Stimulated activated CD4-positive, alpha-beta T cell treated with anti-CD3 and anti-CD28 coated beads, Interleukin-2, amount 100 ng/mL, for 48 hours (primary cell): ENCODE measurements around the gene TFEB.
"Not testable (repeated sequence)": the region's sequence is repeated elsewhere in the genome, so short reads cannot be mapped to it uniquely, and the experiment has no call there.

Experiments used
- DNase-seq, 2 donors: peaks; one replicate each; pipeline ENCODE4 v3.0.0-alpha.2; 2020

Gene TFEB

GRCh38 chr6:41735427-41736185 is at the start of gene TFEB:
Gene TFEB, minus strand, starts transcription at chr6:41735608. Its CDS starts 44,395 bp downstream, at chr6:41691213.
- DNase-seq, result peak; percentile 94 to 98

DNA sequence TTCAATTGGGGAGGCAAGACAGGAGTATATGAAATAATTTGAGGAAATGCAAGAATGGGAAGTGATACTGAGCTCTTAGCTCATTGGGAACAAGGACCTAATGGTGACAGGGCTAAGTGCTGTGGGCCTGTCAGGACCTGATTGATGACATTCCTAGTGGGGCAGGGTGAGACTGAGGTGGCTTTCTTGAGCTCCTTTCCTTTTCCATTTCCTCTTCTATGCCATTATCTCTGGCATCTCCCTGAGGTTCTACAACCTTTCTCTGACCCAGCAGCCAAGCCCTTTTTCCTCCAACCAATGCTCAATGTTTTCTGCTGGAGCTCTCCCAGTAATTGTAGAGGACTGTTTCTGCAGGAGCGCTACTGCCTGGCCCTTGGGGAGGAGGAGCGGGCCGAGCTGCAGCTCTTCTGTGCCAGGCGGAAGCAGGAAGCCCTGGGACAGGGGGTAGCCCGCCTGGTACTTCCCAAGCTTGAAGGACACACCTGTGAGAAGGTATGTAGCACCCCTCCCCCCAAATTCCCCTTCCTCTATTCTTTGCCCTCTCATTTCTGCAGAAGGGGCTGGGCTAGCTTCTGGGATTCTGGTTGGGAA is 49.3 kb upstream of the TFEB start:
- DNase-seq, result no peak

DNA sequence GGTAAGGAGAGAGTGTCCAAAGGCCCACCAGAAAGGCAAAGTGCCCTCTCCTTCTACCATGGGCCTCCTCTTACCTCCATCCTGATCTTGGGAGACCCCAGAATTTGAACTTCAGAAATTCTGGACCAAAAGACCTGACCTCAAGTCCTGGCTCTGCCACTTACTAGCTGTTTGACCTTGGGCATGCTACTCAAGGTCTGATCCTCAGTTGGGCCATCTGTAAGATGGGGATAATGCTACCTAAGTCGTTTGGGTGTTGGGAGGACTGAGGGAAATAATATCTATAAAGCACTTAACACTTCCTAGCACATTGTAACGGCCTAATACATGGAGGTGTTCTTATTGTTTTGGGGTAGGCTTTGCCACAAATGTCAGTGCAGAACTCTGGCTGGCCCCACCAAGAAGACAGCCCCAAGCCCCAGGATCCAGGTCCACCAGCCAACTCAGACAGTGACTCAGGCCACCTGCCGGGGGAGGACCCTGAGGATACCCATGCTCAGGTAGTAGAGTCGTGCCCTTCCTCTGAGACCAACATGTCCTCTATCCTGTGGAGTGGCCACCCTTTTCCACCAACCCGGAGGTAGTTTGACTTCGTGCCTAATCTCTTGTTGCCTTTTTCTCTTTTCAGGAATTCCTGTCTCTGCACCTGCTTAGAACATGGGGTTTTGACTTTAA is 47.8 kb upstream of the TFEB start:
- no peak for DNase-seq

- DNase-seq, result no peak
Measured at GRCh38 chr6:41781366-41781730, 45.9 kb upstream of the TFEB start.

- DNase-seq, result no peak
Measured at GRCh38 chr6:41780551-41781365, 45.4 kb upstream of the TFEB start, which contains the start of gene PRICKLE4. Gene PRICKLE4, plus strand, starts transcription at chr6:41780782. Its CDS starts 2,692 bp downstream, at chr6:41783474.

GRCh38 chr6:41779788-41780550 is 44.6 kb upstream of the TFEB start, which contains the start of gene FRS3:
Gene FRS3, minus strand, starts transcription at chr6:41779900. Its CDS starts 2,913 bp downstream, at chr6:41776987.
- DNase-seq, result peak; percentile 100

DNA sequence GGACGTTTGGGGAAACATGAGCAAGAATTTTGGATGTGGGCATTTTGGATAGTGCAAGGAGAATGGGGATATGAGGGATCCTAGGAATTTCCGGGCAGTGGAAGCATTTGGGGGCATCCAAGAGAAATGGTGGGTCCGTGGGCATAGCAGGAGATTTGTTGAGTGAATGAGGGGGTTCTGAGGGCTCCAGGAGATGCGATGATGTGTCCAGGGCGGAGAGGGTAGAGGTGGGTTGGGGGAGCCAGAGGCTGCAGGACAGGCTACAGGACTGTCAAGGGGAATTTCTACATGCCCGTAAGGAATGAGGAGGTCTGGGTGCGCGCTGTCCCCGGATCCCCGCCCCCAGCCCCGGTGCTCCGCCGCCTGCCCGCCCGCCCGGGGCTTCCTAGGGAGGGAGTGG is 43.9 kb upstream of the TFEB start:
- DNase-seq, result no peak

- DNase-seq, result no peak
Measured at GRCh38 chr6:41778895-41779294, 43.5 kb upstream of the TFEB start.

DNA sequence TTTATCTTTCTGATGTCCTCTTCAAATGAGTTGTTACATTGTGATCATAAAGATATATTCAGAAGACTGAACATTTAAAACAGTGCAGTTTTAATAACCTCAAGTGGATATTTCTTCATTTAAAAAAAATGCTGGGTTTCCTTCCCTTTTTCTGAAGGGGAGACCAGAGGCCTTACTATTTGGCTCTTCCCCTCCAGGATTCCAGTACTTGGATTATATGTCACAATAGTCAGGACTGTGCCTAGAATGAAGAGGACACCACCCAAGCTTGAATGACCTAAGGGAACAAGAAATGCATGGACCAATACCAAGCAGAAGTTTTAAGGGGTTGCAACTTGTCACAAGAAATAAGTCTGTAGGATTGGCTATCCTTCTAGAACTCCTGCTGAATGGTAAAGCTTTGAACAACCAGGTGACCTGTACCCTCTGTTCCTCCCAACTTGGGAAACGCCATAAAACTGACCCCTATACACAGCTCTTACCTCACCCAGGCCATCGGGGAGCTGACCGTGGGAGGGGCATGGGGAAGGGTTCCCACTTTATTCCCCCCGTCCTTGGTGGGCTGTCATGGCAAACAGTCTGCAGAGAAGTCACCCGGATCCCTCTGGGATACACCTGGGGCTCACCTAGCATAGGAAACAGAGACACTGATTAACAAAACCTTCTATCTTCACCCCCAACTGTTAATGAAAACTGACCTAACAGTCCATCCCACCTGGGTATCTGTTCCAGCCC is 42.3 kb upstream of the TFEB start:
- DNase-seq, result no peak

GRCh38 chr6:41775293-41775882 is 40.0 kb upstream of the TFEB start:
- DNase-seq, result no peak

- DNase-seq, result no peak
Measured at GRCh38 chr6:41774841-41775240, 39.4 kb upstream of the TFEB start.

DNA sequence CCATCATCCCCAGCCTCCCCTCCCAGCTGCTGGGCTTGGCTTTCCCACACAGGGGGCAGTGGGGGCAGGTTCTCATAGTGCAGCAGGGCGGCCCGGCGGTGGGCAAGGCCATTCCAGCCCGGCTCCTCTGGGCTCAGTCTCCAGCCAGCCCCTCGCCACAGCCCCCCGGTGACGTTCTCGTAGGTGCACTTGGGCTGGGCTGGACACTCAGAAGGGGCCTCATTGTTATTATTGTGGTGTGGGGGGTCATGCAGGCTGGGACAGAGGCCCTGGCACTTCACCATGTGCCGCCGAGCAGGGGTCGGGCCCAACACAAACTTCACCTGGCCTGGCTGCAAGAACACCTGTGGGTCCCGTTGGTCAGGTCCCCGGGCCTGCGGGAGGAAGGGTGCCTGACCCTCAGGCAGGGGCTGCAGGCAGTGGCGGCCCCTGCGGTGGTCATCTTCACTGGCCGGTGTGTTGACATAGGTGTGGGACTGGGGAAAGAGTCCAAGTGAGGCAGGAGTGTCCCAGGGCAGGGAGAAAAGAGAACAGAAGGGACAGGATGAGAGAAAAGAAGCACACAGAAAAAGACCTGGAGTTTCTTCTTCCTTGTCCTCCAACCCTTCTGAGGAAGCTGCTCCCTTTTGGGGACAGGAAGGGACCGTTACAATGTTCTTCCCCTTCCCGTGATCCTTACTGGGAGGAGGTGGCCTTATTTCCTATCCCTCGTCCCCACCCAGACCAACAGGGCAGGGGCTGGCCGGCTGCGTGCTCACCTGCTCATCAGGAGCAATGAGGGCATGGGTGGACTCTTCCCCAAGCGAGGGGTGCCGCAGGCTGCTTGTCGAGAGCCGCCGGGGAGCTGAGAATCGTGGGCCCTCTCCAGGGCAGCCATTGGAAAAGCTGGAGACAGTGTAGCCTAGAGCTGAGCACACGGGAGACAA is 35.9 kb upstream of the TFEB start:
- no peak for DNase-seq

DNA sequence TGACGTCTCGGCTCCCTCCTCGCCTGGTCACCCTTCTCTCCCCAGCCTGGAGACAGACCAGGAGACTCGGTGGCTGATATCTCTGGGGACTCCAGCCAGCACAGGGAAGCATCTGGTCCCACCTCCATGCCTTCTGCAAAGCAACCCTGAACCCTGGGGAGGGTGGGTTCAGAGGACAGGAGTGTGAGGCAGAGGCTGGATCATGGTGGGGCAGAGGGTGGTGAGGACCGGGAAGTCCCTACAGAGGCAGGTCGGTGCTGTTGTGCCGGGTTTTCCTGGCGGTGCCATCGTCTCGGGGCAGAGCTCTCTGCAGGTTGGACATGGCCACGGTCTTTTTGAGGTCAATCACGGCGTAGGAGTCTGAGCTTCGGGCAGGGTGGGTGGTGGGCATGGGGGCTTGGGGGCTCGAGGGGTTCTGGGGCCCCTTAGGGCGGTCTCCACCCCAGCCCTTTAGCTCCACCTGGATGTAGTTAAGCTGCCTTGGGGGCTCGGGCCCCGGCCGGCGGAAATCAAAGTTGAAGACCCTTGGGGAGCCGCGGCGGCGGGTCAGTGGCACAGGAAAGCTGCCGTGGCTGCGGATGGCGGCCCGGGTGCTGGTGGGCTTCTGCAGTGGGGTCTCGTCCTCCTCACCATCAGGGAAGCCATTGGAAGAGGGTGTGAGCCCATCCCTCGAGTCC is 35.1 kb upstream of the TFEB start:
- no peak for DNase-seq

DNA sequence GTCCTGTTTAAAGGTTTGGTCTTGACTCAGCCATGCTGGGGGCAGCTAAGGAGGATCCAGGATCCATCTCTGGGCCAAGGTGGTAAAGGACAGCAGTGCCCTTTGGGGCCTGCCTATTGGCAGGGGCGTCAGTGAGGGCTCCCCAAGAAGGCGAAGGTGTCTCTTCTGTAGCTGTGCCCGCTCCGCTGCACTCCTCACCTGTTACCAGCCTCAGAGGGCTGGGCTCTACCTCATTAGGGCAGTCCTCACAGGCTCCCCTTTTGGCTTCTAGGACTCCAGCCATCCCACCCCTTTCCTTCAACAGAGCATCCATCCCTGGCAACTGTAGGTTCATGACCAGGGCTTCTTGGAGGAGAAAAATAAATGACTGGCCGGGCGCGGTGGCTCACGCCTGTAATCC is 34.0 kb upstream of the TFEB start:
- no peak for DNase-seq

DNA sequence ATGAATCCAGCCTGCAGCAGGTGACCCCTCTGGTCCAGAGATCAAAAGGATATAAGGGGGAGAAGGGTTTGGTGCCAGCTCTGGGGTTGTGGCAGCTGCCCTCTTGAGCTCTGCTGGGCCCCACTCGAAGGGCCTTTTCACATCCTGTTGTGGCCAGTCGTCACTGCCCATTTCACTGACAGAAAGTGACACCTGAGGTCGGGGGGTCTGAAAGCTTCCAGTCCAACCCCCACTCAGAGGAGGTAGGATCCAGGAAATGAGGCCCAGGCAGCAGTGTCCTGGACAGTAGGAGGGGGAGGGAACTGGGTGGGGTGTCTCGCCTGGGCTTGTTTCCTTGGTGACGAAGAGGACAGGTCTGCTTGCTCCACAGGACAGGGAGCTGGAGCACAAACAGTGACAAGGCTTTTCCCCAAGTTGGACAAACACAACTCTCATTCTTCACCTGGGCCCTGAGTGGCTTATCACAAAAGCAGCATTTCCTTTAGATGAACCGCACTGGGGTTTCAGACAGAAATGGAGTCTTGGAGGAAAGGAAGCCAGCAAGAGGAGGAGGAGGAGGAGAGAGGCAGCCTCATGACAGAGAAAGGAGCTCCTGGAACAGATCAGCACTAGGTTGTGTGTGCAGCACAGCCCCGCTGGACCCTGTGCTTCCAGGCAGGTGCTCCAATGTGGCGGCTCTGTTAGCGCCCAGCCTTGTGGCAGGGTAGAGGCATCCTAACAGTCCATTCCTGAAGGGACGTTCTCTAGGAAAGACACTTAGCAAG is 33.3 kb upstream of the TFEB start:
- no peak for DNase-seq

- DNase-seq, result no peak
Measured at GRCh38 chr6:41767112-41767833, 31.9 kb upstream of the TFEB start.

GRCh38 chr6:41766043-41766664 is 30.7 kb upstream of the TFEB start:
- DNase-seq, result not testable (repeated sequence)
